Activated CD4-positive, alpha-beta T cell treated with anti-CD3 and anti-CD28 coated beads, Interleukin-2, amount 10 ng/mL, durations not matched to agents 24 days and 14 days (primary cell): Measurements from ENCODE around the gene ZMYND8. TPM values are rescaled to one million over a fixed set of nuclear protein-coding genes. Genes with fewer than 3 reads are reported as not detected.

Experiments used
- DNase-seq: peaks from one replicate; pipeline ENCODE4 v3.0.0; 2022
- H3K27ac Mint-ChIP-seq: one replicate; pipeline ENCODE4 v1.8.0; 2022; ENCODE audit warnings: mild to moderate bottlenecking, mixed read lengths
- H3K27me3 Mint-ChIP-seq: one replicate; pipeline ENCODE4 v1.8.0; 2022; ENCODE audit warnings: mixed read lengths
- H3K36me3 Mint-ChIP-seq: one replicate; pipeline ENCODE4 v1.8.0; 2022; ENCODE audit warnings: low read depth, mild to moderate bottlenecking, mixed read lengths
- H3K4me1 Mint-ChIP-seq: one replicate; pipeline ENCODE4 v1.8.0; 2021; ENCODE audit warnings: mixed read lengths
- H3K4me3 Mint-ChIP-seq: one replicate; pipeline ENCODE4 v1.8.0; 2022; ENCODE audit warnings: mild to moderate bottlenecking, moderate library complexity, mixed read lengths
- H3K9me3 Mint-ChIP-seq: one replicate; pipeline ENCODE4 v1.8.0; 2021; ENCODE audit warnings: mixed read lengths
- intact Hi-C: fragments of 100-400 bp; cut with micrococcal nuclease; formaldehyde crosslinking; loops from one replicate; pipeline ENCODE4 v1.15.1; 2023
- total RNA-seq: library from RNA; stranded (reverse); gene quantifications from 2 replicates; pipeline ENCODE4 v1.2.3, GENCODE V29; 2022

Gene ZMYND8
- total RNA-seq, 1 donor from 2014 or later = 38.1 TPM

DNA sequence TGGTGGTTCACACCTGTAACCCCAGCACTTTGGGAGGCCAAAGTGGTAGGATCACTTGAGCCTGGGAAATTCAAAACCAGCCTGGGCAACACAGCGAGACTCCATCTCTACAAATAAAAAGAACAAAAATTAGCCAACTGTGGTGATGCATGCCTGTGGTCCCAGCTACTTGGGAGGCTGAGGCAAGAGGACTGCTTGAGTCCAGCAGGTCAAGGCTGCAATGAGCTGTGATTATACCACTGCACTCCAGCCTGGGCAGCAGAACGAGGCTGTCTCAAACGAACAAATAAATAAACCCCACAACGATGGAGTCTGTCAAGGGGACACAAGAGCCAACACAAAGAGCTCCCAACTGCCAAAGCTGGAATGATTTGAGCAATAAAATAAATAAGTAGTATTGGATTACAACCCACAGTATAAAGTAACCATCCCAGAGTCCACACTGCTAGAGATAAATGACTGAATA lies 13.5 kb downstream of the ZMYND8 start:
- intact Hi-C loops = no loop called here
- H3K9me3 Mint-ChIP-seq = no peaks in the 10 kb centered on the region
- H3K4me1 Mint-ChIP-seq = peaks cover 22% of the 10 kb centered on the region
- H3K36me3 Mint-ChIP-seq = peaks cover 45% of the 10 kb centered on the region
- no peak overlapping the region for H3K27ac Mint-ChIP-seq
- DNase-seq = no peak
- no peak overlapping the region for H3K4me3 Mint-ChIP-seq
- H3K27me3 Mint-ChIP-seq = no peaks in the 10 kb centered on the region

DNA sequence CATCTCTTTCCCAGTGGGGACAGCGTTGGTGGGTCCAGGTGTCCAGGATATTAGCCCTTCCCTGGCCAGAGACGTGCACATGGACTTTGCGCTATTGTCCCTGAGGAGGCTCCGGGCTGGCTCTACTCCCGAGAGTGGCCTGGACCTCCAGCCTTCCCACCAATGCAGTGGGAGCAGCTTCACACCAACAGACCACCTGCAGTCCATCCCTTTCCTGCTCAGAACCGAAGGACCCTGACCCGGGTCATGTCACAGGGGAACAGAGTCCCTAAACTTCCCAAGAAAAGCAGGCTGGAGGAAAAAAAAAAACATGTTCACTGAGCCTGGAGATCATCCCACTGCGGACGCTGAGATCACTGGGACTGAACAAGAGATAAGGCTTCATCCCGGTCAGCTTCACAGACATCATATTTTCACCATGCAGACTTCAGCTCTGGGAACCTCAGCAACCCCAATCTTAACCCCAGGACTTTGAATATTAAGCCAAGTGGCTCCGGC lies 18.3 kb downstream of the ZMYND8 start:
- no peaks in the 10 kb centered on the region for H3K27me3 Mint-ChIP-seq
- H3K9me3 Mint-ChIP-seq = no peaks in the 10 kb centered on the region
- peaks cover 21% of the 10 kb centered on the region for H3K4me1 Mint-ChIP-seq
- intact Hi-C loops = no loop called here
- DNase-seq = no peak
- H3K36me3 Mint-ChIP-seq = peaks cover 25% of the 10 kb centered on the region
- no peak overlapping the region for H3K27ac Mint-ChIP-seq
- H3K4me3 Mint-ChIP-seq = no peak overlapping the region

DNA sequence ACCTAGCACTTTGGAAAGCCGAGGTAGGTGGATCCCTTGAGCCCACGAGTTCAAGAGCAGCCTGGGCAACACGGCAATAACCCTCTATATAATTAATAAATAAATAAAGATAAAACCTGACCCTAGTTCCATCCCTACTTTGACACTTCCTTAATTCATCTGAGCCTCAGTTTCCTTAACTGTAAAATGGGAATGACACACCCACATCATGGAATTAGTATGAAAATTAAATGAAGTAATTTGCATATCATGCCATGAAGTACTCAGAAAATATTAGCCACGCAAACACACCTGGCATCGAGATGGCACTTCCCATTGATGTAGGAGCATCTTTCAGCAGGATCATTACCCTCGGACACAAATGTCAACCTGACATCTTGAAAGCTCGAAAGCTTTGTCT lies 19.1 kb downstream of the ZMYND8 start:
- Mint-ChIP-seq H3K27me3 (no peaks in the 10 kb centered on the region), H3K4me3 (no peak overlapping the region), H3K27ac (no peak overlapping the region), H3K4me1 (peaks cover 27% of the 10 kb centered on the region), H3K36me3 (peaks cover 27% of the 10 kb centered on the region), H3K9me3 (no peaks in the 10 kb centered on the region)
- intact Hi-C loops = no loop called here
- no peak for DNase-seq

DNA sequence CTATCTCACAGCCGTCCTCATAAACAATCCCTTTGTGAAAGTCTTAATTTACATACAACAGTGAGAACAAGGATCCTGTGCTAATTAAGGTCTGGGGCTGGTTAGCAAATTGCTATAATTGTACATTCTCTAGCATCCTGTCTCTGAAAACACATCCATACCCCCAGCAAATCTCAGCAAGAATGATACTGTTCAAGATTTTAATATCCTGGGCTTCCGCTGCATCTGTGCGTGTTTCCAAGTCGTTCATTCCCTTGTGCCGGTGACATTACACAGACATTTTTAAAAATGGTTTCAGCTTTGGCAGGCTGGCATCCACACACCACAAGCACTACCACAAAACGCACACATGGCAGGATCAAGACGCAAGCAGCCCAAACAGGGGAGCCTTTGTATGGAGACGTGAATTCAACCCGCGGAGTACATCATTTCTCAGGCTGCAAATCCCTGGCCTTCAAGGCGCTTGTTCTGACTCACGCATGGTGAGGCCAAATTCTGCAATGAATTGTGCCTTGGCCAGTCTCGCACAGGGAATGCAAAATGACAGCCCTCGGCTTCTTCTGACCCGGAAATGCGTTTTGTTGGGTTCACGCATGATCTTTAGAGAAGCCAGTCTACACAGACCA lies 20.3 kb downstream of the ZMYND8 start:
- no peak for DNase-seq
- intact Hi-C loops = no loop called here
- no peaks in the 10 kb centered on the region for H3K9me3 Mint-ChIP-seq
- H3K36me3 Mint-ChIP-seq = peaks cover 36% of the 10 kb centered on the region
- H3K4me3 Mint-ChIP-seq = no peak overlapping the region
- no peak overlapping the region for H3K27ac Mint-ChIP-seq
- H3K4me1 Mint-ChIP-seq = peaks cover 34% of the 10 kb centered on the region
- no peaks in the 10 kb centered on the region for H3K27me3 Mint-ChIP-seq

DNA sequence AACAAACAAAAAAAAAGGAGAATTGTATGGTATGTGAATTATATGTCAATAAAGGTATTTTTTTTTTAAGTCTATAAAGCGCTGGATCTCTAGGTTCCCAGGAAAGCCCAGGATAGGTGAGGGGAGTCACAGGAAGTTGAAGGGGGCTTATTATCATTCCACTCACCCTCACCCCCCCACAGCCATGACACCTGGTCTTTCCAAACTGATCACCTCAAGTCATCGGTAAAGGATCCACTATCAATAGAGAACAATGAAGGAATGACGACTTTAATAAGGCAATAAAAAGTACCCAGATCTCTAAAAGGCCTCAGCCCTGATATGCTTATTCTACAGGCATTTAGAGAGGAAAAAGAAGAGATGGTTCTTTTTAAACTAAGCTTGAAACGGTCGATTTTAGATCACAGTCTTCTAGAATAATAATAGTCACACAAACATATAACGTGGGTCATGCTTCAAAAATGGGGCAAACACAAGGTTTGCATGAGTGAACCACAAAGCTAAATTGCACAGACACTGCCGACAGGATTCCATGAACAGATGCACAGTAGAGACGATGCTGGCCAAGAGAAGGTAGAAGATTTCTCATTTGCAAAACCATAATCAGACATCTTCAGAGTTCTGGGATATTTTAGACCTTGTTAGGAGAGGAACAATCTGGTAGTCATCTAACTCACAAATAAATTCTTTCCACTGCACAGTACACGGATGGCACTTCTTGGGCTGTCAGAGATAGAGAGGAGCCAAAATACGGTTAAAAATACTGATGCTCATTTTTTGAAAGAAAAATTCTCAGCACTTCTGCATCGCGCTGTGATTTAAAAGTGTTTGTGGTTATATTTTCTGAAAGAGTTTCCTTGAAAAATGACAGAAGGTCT lies 21.0 kb downstream of the ZMYND8 start:
- intact Hi-C loops = no loop called here

DNA sequence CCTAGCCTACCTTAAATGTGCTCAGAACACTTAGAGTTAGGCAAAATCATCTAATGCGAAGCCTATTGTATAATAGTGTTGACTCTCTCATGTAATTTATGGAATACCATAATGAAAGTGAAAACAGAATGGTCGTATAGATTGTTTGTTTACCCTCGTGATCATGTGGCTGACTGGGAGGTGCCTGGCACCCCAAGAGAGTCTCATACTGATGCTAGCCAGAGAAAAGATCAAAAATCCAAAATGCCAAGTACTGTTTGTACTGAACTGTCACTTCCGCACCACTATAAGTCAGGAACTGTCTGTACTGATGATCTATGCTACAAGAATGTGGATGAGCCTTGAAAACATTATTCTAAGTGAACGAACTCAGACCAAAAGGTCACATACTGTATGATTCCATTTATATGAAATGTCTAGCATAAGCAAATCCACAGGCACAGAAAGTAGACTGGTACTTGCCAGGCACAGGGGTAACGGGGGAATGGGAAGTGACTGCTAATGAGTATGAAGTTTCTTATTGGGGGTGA lies 22.4 kb downstream of the ZMYND8 start:
- Mint-ChIP-seq H3K27ac (peak overlapping the region; percentile 26), H3K4me1 (peaks cover 38% of the 10 kb centered on the region), H3K4me3 (peak overlapping the region; percentile 12)

More for the DNA sequence above, 21.0 kb downstream of the ZMYND8 start:
- H3K4me1 Mint-ChIP-seq = peaks cover 36% of the 10 kb centered on the region
- no peaks in the 10 kb centered on the region for H3K27me3 Mint-ChIP-seq
- H3K4me3 Mint-ChIP-seq = no peak overlapping the region
- no peak for DNase-seq
- H3K9me3 Mint-ChIP-seq = no peaks in the 10 kb centered on the region
- no peak overlapping the region for H3K27ac Mint-ChIP-seq
- peaks cover 42% of the 10 kb centered on the region for H3K36me3 Mint-ChIP-seq

DNA sequence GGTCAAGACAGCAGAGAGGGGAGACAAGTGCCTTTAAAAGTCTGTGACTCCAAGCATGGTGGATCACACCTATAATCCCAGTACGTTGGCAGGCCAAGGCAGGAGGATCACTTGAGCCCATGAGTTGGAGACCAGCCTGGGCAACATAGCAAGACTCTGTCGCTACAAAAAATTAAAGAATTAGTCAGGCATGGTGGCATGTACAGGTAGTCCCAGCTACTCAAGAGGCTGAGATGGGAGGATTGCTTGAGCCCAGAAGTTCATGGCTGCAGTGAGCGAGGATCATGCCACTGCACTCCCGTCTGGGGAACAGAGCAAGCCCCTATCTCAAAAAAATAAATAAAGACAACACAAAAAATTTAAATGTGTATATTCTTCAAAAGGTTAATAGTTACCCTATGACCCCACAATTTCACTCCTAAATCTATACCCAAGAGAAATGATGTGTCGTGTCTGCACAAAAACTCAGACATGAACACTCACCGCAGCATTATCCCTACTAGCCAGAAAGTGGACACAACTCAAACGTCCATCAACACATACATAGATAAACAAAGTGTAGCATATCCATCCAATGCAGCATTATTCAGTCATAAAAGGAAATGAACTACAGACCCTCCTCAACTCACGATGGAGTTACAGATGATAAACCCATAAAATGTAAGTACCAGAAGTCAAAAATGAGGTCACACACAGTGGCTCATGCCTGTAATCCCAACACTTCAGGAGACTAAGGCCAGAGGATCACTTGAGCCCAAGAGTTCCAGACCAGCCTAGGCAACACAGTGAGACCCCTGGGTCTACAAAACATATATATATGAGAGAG lies 23.9 kb downstream of the ZMYND8 start:
- H3K36me3 Mint-ChIP-seq = peaks cover 43% of the 10 kb centered on the region
- intact Hi-C loops = no loop called here
- H3K4me1 Mint-ChIP-seq = peaks cover 40% of the 10 kb centered on the region
- no peaks in the 10 kb centered on the region for H3K27me3 Mint-ChIP-seq
- no peak for DNase-seq
- H3K4me3 Mint-ChIP-seq = peak overlapping the region; percentile 9
- H3K27ac Mint-ChIP-seq = peak overlapping the region; percentile 45
- no peaks in the 10 kb centered on the region for H3K9me3 Mint-ChIP-seq

More for the DNA sequence above, 22.4 kb downstream of the ZMYND8 start:
- H3K27me3 Mint-ChIP-seq = no peaks in the 10 kb centered on the region
- H3K9me3 Mint-ChIP-seq = no peaks in the 10 kb centered on the region
- DNase-seq = peak; percentile 62
- intact Hi-C loops = no loop called here
- H3K36me3 Mint-ChIP-seq = peaks cover 42% of the 10 kb centered on the region

DNA sequence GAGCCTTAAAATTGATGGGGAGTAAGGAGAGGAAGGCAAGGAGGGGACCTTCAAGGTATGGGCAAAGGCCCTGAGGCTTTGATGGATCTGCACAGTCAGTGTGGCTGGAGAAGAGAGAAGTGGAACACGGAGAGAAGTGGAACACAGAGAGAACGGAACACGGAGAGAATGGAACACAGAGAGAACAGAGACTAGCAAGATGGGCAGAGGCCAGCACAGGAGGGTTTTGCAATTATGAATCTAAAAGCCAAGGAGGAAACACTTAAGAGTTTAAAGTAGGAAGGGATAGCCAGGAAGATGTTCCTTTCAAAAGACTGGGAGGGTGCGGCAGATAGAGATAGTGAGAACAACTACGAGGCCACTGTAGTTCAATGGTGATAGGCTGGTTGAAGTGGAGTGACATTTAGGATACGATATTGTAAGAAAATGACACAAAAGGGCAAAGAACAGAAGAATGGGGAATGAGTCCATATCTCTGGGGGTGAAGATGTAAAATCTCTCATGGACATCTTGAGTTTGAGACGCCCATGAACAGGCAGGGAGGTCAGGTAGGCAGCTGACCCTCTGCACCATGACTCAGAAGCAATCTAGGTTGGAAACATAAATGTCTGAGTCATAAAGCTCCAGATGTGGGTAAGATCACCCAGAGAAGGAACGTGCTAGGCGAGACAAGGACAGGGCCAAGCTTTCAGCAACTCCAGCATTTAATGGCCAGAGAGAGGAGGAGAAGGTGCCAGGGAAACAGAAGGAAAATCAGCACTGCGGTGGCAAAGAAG lies 25.4 kb downstream of the ZMYND8 start:
- H3K4me3 Mint-ChIP-seq = no peak overlapping the region

DNA sequence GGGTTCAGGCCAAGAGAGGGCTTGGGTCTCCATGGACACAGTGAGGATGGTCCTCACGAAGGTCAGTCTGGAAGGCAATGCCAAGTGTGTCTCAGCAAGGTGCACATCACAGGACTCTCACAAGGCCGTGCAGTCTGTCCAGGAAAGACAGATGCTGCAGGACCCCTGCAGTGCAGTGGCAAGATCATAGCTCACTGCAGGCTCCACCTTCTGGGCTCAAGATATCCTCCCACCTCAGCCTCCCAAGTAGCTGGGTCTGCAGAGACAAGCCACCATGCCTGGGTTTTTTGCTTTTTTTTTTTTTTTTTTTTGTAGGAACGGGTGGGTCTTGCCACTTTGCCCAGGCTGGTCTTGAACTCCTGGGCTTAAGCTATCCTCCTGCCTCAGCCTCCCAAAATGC lies 26.4 kb downstream of the ZMYND8 start:
- Mint-ChIP-seq H3K36me3 (peaks cover 46% of the 10 kb centered on the region), H3K9me3 (no peaks in the 10 kb centered on the region), H3K4me3 (no peak overlapping the region), H3K27ac (no peak overlapping the region), H3K4me1 (peaks cover 35% of the 10 kb centered on the region), H3K27me3 (no peaks in the 10 kb centered on the region)
- DNase-seq = no peak
- intact Hi-C loops = no loop called here

More for the DNA sequence above, 25.4 kb downstream of the ZMYND8 start:
- Mint-ChIP-seq H3K27me3 (no peaks in the 10 kb centered on the region), H3K36me3 (peaks cover 46% of the 10 kb centered on the region), H3K9me3 (no peaks in the 10 kb centered on the region), H3K4me1 (peaks cover 39% of the 10 kb centered on the region), H3K27ac (peak overlapping the region; percentile 64)
- intact Hi-C loops = no loop called here
- DNase-seq = no peak

DNA sequence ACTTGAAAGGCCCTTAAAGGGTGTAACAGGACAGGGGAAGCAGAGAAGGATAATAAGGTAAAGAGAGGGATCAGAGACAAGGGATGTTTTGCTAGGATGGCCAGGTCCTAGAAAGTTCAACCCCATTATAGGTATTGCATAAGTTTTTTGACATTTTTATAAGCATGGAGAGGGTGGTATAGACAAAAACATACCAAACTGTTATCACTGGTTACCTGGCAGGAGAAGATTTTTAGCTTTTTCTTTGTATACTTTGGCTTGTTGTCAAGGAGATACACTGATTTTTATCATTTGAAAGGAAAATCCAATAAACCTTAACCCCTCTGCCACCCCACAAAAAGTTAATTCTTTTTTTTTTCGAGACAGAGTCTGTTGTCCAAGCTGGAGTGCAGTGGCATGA lies 28.4 kb downstream of the ZMYND8 start:
- H3K9me3 Mint-ChIP-seq = no peaks in the 10 kb centered on the region
- peaks cover 44% of the 10 kb centered on the region for H3K36me3 Mint-ChIP-seq
- H3K27ac Mint-ChIP-seq = no peak overlapping the region
- no peaks in the 10 kb centered on the region for H3K27me3 Mint-ChIP-seq
- peaks cover 30% of the 10 kb centered on the region for H3K4me1 Mint-ChIP-seq
- no peak overlapping the region for H3K4me3 Mint-ChIP-seq
- intact Hi-C loops = no loop called here
- no peak for DNase-seq

DNA sequence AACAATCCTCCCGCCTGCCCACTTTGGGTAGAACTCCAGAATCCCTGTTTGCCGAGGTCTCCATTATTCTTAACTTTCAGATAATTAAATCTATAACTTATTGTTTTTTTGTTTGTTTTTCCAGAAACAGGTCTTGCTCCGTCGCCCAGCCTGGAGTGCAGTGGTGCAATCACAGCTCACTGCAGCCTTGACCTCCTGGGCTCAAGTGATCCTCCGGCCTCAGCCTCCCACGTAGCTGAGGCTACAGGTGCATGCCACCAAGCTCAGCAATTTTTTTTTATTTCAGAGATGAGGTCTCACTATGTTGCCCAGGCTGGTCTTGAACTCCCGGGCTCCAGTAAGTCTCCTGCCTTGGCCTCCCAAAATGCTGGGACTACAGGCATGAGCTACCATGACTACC lies 28.8 kb downstream of the ZMYND8 start:
- peaks cover 42% of the 10 kb centered on the region for H3K36me3 Mint-ChIP-seq
- intact Hi-C loops = no loop called here
- DNase-seq = no peak
- peaks cover 27% of the 10 kb centered on the region for H3K4me1 Mint-ChIP-seq
- H3K27me3 Mint-ChIP-seq = no peaks in the 10 kb centered on the region
- H3K27ac Mint-ChIP-seq = no peak overlapping the region
- H3K4me3 Mint-ChIP-seq = no peak overlapping the region
- H3K9me3 Mint-ChIP-seq = no peaks in the 10 kb centered on the region

DNA sequence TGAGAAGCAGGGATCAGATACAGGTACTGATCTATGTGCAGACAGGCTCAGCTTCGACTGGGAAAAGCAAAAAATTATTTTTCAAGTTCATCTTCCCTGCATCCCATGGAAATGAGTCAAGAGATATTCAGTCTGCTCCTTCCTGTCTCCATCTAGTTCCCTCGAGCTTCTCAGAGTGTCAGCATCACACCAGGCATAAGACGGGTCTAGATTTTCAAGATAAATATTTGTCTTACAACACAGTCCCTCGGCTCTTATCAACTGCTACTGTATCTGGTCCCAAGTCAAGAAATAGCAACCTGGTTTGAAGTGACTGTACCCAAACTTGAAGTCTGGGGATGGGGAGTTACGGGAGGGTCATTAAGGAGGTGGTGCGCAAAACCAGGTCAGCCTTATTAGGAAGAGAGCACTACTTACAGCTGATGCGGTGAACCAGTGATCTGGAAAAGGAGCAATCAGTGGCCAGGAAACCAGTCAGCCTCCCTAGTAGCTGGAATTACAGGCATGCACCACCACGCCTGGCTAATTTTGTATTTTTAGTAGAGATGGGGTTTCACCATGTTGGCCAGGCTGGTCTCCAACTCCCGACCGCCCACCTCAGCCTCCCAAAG lies 29.7 kb downstream of the ZMYND8 start:
- no peaks in the 10 kb centered on the region for H3K9me3 Mint-ChIP-seq
- intact Hi-C loops = no loop called here
- H3K4me1 Mint-ChIP-seq = peaks cover 26% of the 10 kb centered on the region
- no peaks in the 10 kb centered on the region for H3K27me3 Mint-ChIP-seq
- H3K27ac Mint-ChIP-seq = peak overlapping the region; percentile 41
- peaks cover 36% of the 10 kb centered on the region for H3K36me3 Mint-ChIP-seq
- DNase-seq = no peak
- no peak overlapping the region for H3K4me3 Mint-ChIP-seq
